Measurements from ENCODE around the gene MOK.
"Not testable (repeated sequence)": the region's sequence is repeated elsewhere in the genome, so short reads cannot be mapped to it uniquely, and the experiment has no call there.

GRCh38 chr14:102351593-102351992 lies 46.6 kb upstream of the MOK start:
- not testable (repeated sequence) for TF ChIP-seq EZH2phosphoT487 (IDR thresholded peaks at IDR 0.05; ENCODE audit: low read length); EZH2 (optimal IDR thresholded peaks at IDR 0.05; ENCODE audit: low read depth, low read length)
- TF ChIP-seq, protein P1, sequence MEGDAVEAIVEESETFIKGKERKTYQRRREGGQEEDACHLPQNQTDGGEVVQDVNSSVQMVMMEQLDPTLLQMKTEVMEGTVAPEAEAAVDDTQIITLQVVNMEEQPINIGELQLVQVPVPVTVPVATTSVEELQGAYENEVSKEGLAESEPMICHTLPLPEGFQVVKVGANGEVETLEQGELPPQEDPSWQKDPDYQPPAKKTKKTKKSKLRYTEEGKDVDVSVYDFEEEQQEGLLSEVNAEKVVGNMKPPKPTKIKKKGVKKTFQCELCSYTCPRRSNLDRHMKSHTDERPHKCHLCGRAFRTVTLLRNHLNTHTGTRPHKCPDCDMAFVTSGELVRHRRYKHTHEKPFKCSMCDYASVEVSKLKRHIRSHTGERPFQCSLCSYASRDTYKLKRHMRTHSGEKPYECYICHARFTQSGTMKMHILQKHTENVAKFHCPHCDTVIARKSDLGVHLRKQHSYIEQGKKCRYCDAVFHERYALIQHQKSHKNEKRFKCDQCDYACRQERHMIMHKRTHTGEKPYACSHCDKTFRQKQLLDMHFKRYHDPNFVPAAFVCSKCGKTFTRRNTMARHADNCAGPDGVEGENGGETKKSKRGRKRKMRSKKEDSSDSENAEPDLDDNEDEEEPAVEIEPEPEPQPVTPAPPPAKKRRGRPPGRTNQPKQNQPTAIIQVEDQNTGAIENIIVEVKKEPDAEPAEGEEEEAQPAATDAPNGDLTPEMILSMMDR (IDR thresholded peaks at IDR 0.05; ENCODE audit: low read length) = not testable (repeated sequence)

Data from MM.1S (cell line).